NCI-H226 (cell line): Measurements from ENCODE around the gene CACNA2D1.

ENCODE experiments used
- DNase-seq: peaks from one replicate; pipeline ENCODE4 v3.0.0-alpha.2; 2015

Gene CACNA2D1

GRCh38 chr7:81932936-81933335, 510.6 kb downstream of the CACNA2D1 start:
- DNase-seq: no peak

- peak; percentile 22 for DNase-seq
Measured at GRCh38 chr7:81929386-81929785, 514.2 kb downstream of the CACNA2D1 start.

- no peak for DNase-seq
Measured at GRCh38 chr7:81926154-81926553, 517.4 kb downstream of the CACNA2D1 start.

GRCh38 chr7:81925530-81925929, 518.0 kb downstream of the CACNA2D1 start:
- DNase-seq: no peak

- no peak for DNase-seq
Measured at GRCh38 chr7:81924494-81924893, 519.1 kb downstream of the CACNA2D1 start.

GRCh38 chr7:81919494-81919893, 524.1 kb downstream of the CACNA2D1 start:
- no peak for DNase-seq

GRCh38 chr7:81908220-81908619, 535.4 kb downstream of the CACNA2D1 start:
- no peak for DNase-seq

GRCh38 chr7:81903115-81903514, 540.5 kb downstream of the CACNA2D1 start:
- DNase-seq: peak; percentile 49

GRCh38 chr7:81902536-81902935, 541.0 kb downstream of the CACNA2D1 start:
- no peak for DNase-seq
